ENCODE data around the gene CDC42.
A peak's percentile ranks its signal among the peaks of the same experiment; 100 is the strongest.
"Not testable (repeated sequence)": the region's sequence is repeated elsewhere in the genome, so short reads cannot be mapped to it uniquely, and the experiment has no call there.

The CDC42 gene

GRCh38 chr1:22075718-22076117 is 23.2 kb downstream of the CDC42 start:
- peak overlapping the region; percentile 29 for H3K27ac Mint-ChIP-seq
- peaks cover 90% of the 10 kb centered on the region for H3K4me1 Mint-ChIP-seq
- H3K27me3 Mint-ChIP-seq, result no peaks in the 10 kb centered on the region
- no peak overlapping the region for H3K4me3 Mint-ChIP-seq
- no peaks in the 10 kb centered on the region for H3K9me3 Mint-ChIP-seq
- DNase-seq (no peak), ATAC-seq (no peak)
- peaks cover 55% of the 10 kb centered on the region for H3K36me3 Mint-ChIP-seq (ENCODE audit: low read depth)

GRCh38 chr1:22076346-22076745 is 23.8 kb downstream of the CDC42 start:
- Mint-ChIP-seq H3K4me3 (peak overlapping the region; percentile 22), H3K27ac (peak overlapping the region; percentile 47), H3K27me3 (no peaks in the 10 kb centered on the region), H3K9me3 (no peaks in the 10 kb centered on the region), H3K36me3 (ENCODE audit: low read depth) (peaks cover 62% of the 10 kb centered on the region), H3K4me1 (peaks cover 92% of the 10 kb centered on the region)
- ATAC-seq, result no peak
- DNase-seq, result no peak

- no peak overlapping the region for H3K4me3 Mint-ChIP-seq
- H3K36me3 Mint-ChIP-seq (ENCODE audit: low read depth), result peaks cover 63% of the 10 kb centered on the region
- no peaks in the 10 kb centered on the region for H3K27me3 Mint-ChIP-seq
- ATAC-seq (peak; percentile 69), DNase-seq (no peak)
- H3K9me3 Mint-ChIP-seq, result no peaks in the 10 kb centered on the region
- peak overlapping the region; percentile 65 for H3K27ac Mint-ChIP-seq
- peaks cover 86% of the 10 kb centered on the region for H3K4me1 Mint-ChIP-seq
Observed at GRCh38 chr1:22077728-22078127, 25.2 kb downstream of the CDC42 start.

GRCh38 chr1:22078133-22078532 is 25.6 kb downstream of the CDC42 start:
- H3K36me3 Mint-ChIP-seq (ENCODE audit: low read depth), result peaks cover 60% of the 10 kb centered on the region
- no peaks in the 10 kb centered on the region for H3K9me3 Mint-ChIP-seq
- DNase-seq (no peak), ATAC-seq (no peak)
- no peaks in the 10 kb centered on the region for H3K27me3 Mint-ChIP-seq
- H3K27ac Mint-ChIP-seq, result peak overlapping the region; percentile 65
- peaks cover 82% of the 10 kb centered on the region for H3K4me1 Mint-ChIP-seq
- no peak overlapping the region for H3K4me3 Mint-ChIP-seq

GRCh38 chr1:22080191-22080590 is 27.7 kb downstream of the CDC42 start:
- no peak overlapping the region for H3K27ac Mint-ChIP-seq
- H3K9me3 Mint-ChIP-seq, result no peaks in the 10 kb centered on the region
- H3K4me1 Mint-ChIP-seq, result peaks cover 80% of the 10 kb centered on the region
- H3K4me3 Mint-ChIP-seq, result no peak overlapping the region
- peaks cover 58% of the 10 kb centered on the region for H3K36me3 Mint-ChIP-seq (ENCODE audit: low read depth)
- ATAC-seq, result no peak
- DNase-seq, result no peak
- H3K27me3 Mint-ChIP-seq, result no peaks in the 10 kb centered on the region

- Mint-ChIP-seq H3K9me3 (no peaks in the 10 kb centered on the region), H3K36me3 (ENCODE audit: low read depth) (peaks cover 73% of the 10 kb centered on the region), H3K27ac (peak overlapping the region; percentile 86), H3K27me3 (no peaks in the 10 kb centered on the region), H3K4me1 (peaks cover 96% of the 10 kb centered on the region), H3K4me3 (peak overlapping the region; percentile 46)
- DNase-seq (no peak), ATAC-seq (no peak)
Observed at GRCh38 chr1:22088331-22088730, 35.8 kb downstream of the CDC42 start.

GRCh38 chr1:22089134-22089571 is 36.6 kb downstream of the CDC42 start:
- Mint-ChIP-seq H3K27me3 (no peaks in the 10 kb centered on the region), H3K36me3 (ENCODE audit: low read depth) (peaks cover 73% of the 10 kb centered on the region), H3K4me3 (peak overlapping the region; percentile 46), H3K4me1 (peaks cover 95% of the 10 kb centered on the region), H3K9me3 (no peaks in the 10 kb centered on the region), H3K27ac (peak overlapping the region; percentile 86)
- ATAC-seq, result peak; percentile 39
- DNase-seq, result no peak

GRCh38 chr1:22089787-22090186 is 37.3 kb downstream of the CDC42 start:
- Mint-ChIP-seq H3K4me1 (peaks cover 93% of the 10 kb centered on the region), H3K9me3 (no peaks in the 10 kb centered on the region), H3K4me3 (peak overlapping the region; percentile 46), H3K36me3 (ENCODE audit: low read depth) (peaks cover 71% of the 10 kb centered on the region), H3K27ac (peak overlapping the region; percentile 86), H3K27me3 (no peaks in the 10 kb centered on the region)
- ATAC-seq, result no peak
- no peak for DNase-seq

- Mint-ChIP-seq H3K4me1 (peaks cover 86% of the 10 kb centered on the region), H3K27me3 (no peaks in the 10 kb centered on the region), H3K9me3 (no peaks in the 10 kb centered on the region), H3K36me3 (ENCODE audit: low read depth) (peaks cover 68% of the 10 kb centered on the region), H3K4me3 (no peak overlapping the region), H3K27ac (peak overlapping the region; percentile 37)
- ATAC-seq (no peak), DNase-seq (no peak)
Observed at GRCh38 chr1:22090867-22091266, 38.4 kb downstream of the CDC42 start.

GRCh38 chr1:22092026-22092768 is 39.7 kb downstream of the CDC42 start:
- ATAC-seq, result peak; percentile 96
- DNase-seq, result peak; percentile 40
- not testable (repeated sequence) for H3K4me3 Mint-ChIP-seq, H3K27me3 Mint-ChIP-seq, H3K9me3 Mint-ChIP-seq
- Mint-ChIP-seq H3K36me3 (ENCODE audit: low read depth) (peaks cover 66% of the 10 kb centered on the region), H3K4me1 (peaks cover 80% of the 10 kb centered on the region), H3K27ac (peak overlapping the region; percentile 75)

GRCh38 chr1:22093513-22093912 is 41.0 kb downstream of the CDC42 start:
- Mint-ChIP-seq H3K27ac (no peak overlapping the region), H3K9me3 (no peaks in the 10 kb centered on the region), H3K27me3 (no peaks in the 10 kb centered on the region), H3K36me3 (ENCODE audit: low read depth) (peaks cover 65% of the 10 kb centered on the region), H3K4me1 (peaks cover 72% of the 10 kb centered on the region), H3K4me3 (no peak overlapping the region)
- ATAC-seq, result no peak
- DNase-seq, result no peak

GRCh38 chr1:22096036-22096435 is 43.5 kb downstream of the CDC42 start:
- no peak overlapping the region for H3K4me3 Mint-ChIP-seq
- DNase-seq, result no peak
- peaks cover 67% of the 10 kb centered on the region for H3K4me1 Mint-ChIP-seq
- peaks cover 61% of the 10 kb centered on the region for H3K36me3 Mint-ChIP-seq (ENCODE audit: low read depth)
- no peaks in the 10 kb centered on the region for H3K9me3 Mint-ChIP-seq
- no peak overlapping the region for H3K27ac Mint-ChIP-seq
- no peaks in the 10 kb centered on the region for H3K27me3 Mint-ChIP-seq
- no peak for ATAC-seq

GRCh38 chr1:22096463-22096862 is 44.0 kb downstream of the CDC42 start:
- Mint-ChIP-seq H3K36me3 (ENCODE audit: low read depth) (peaks cover 59% of the 10 kb centered on the region), H3K4me3 (no peak overlapping the region), H3K4me1 (peaks cover 64% of the 10 kb centered on the region), H3K9me3 (no peaks in the 10 kb centered on the region), H3K27me3 (no peaks in the 10 kb centered on the region), H3K27ac (no peak overlapping the region)
- ATAC-seq (no peak), DNase-seq (no peak)

- H3K36me3 Mint-ChIP-seq (ENCODE audit: low read depth), result peaks cover 66% of the 10 kb centered on the region
Observed at GRCh38 chr1:22098752-22099151, 46.2 kb downstream of the CDC42 start.

GRCh38 chr1:22100168-22100567 is 47.7 kb downstream of the CDC42 start:
- Mint-ChIP-seq H3K4me1 (peaks cover 62% of the 10 kb centered on the region), H3K4me3 (no peak overlapping the region), H3K9me3 (peaks cover 18% of the 10 kb centered on the region), H3K36me3 (ENCODE audit: low read depth) (peaks cover 71% of the 10 kb centered on the region), H3K27me3 (no peaks in the 10 kb centered on the region), H3K27ac (peak overlapping the region; percentile 59)
- DNase-seq, result no peak
- ATAC-seq, result no peak

More at GRCh38 chr1:22098752-22099151, 46.2 kb downstream of the CDC42 start:
- Mint-ChIP-seq H3K4me3 (no peak overlapping the region), H3K27me3 (no peaks in the 10 kb centered on the region), H3K27ac (no peak overlapping the region), H3K4me1 (peaks cover 57% of the 10 kb centered on the region), H3K9me3 (peaks cover 4% of the 10 kb centered on the region)
- DNase-seq (no peak), ATAC-seq (no peak)
